K562 (cell line): ENCODE measurements around the gene DAB1. TPM values are rescaled to one million over a fixed set of nuclear protein-coding genes. Genes with fewer than 3 reads are reported as not detected.

Experiments used
- ATAC-seq: fragments of 200-7000 bp; cut with Tn5 transposase; 3 replicates; pipeline ENCODE4 v1.9.1; 2020; ENCODE audit warnings: moderate library complexity
- BruUV-seq: library from RNA; stranded (reverse); fragments of 400-500 nt; replicated peaks from 2 replicates; lab custom pipeline; 2021; lab: Mats Ljungman, UMichigan
- CTCF ChIA-PET: fragments of 300-600 bp; formaldehyde crosslinking; extraction: SDS; loops from one replicate; lab custom pipeline; 2021; ENCODE audit warnings: low intra/inter-chr PET ratio; lab: Yijun Ruan, JAX
- POLR2A ChIA-PET: fragments of 300-600, 350-650 bp; sonication (Branson Sonifier 250); formaldehyde crosslinking; extraction: SDS; loops from one replicate; lab custom pipeline; 2021; ENCODE audit warnings: antibody characterized with exemption, inconsistent platforms; lab: Yijun Ruan, JAX
- DNase-seq, 4 experiments: peaks; one replicate each; pipeline versions ENCODE4 v3.0.0 to v3.0.0-alpha.2; 2011 to 2018; ENCODE audit warnings: low spot score in 3 of 4, mixed read lengths in 3 of 4; ENCODE audit errors: extremely low read depth in 1 of 4
- FAIRE-seq: peaks from 2 replicates; lab custom pipeline; 2011; peaks lifted over from hg19 to GRCh38; lab: Jason Lieb, UNC
- H2AFZ ChIP-seq: 2 replicates; pipeline ENCODE4 v1.6.0; 2011; ENCODE audit warnings: low read depth, low read length, control low read depth, inconsistent platforms
- H3K27ac ChIP-seq: fragments of 200-600 bp; 3 replicates; pipeline ENCODE4 v1.8.0; 2011; ENCODE audit warnings: low read depth, mild to moderate bottlenecking, control low read depth, inconsistent platforms, low read length, moderate library complexity, mixed read lengths; ENCODE audit errors: extremely low read depth
- H3K27me3 ChIP-seq, 2 experiments: fragments of 300-600 bp in 1 of 2; 2 replicates in 1 of 2; 3 replicates in 1 of 2; pipeline versions ENCODE4 v1.6.0 to v1.8.0; 2011; ENCODE audit warnings: inconsistent platforms in 2 of 2, low read length in 2 of 2, mild to moderate bottlenecking in 1 of 2, mixed read lengths in 1 of 2, moderate library complexity in 1 of 2; ENCODE audit not compliant: control insufficient read depth in 2 of 2, insufficient read depth in 2 of 2
- H3K36me3 ChIP-seq: fragments of 300-600 bp; 3 replicates; pipeline ENCODE4 v1.8.0; 2011; ENCODE audit warnings: mild to moderate bottlenecking, low read length, inconsistent platforms; ENCODE audit not compliant: control insufficient read depth, insufficient read depth
- H3K4me1 ChIP-seq, 2 experiments: fragments of 200-600 bp in 1 of 2; replicated peaks in 1 of 2; 2 replicates in 1 of 2; 3 replicates in 1 of 2; pipeline versions ENCODE4 v1.5.1 to v1.8.0; 2011; ENCODE audit warnings: inconsistent platforms in 2 of 2, low read length in 2 of 2, mild to moderate bottlenecking in 1 of 2, mixed read lengths in 1 of 2, moderate library complexity in 1 of 2; ENCODE audit not compliant: control insufficient read depth in 2 of 2, insufficient read depth in 2 of 2
- H3K4me2 ChIP-seq: 2 replicates; pipeline ENCODE4 v1.6.1; 2011; ENCODE audit warnings: low read length, control low read depth, inconsistent platforms, mixed read lengths; ENCODE audit not compliant: insufficient read depth
- H3K4me3 ChIP-seq: fragments of 200-600 bp; sonication (generic), shearing (Covaris generic); 2 replicates; pipeline ENCODE4 v1.5.1; 2016; ENCODE audit warnings: control low read depth, inconsistent platforms
- H3K79me2 ChIP-seq: fragments of 200-600 bp; 3 replicates; pipeline ENCODE4 v1.8.0; 2011; ENCODE audit warnings: low read length, inconsistent platforms; ENCODE audit not compliant: control insufficient read depth, insufficient read depth
- H3K9ac ChIP-seq, 2 experiments: 2 replicates each; pipeline versions ENCODE4 v1.6.0 to v1.6.1; 2011; ENCODE audit warnings: low read depth in 2 of 2, low read length in 2 of 2, control low read depth in 1 of 2, inconsistent platforms in 1 of 2, mild to moderate bottlenecking in 1 of 2, mixed read lengths in 1 of 2; ENCODE audit not compliant: insufficient read depth in 1 of 2
- H3K9me1 ChIP-seq: one replicate; pipeline ENCODE4 v1.6.0; 2011; ENCODE audit warnings: inconsistent platforms, mild to moderate bottlenecking, low read length, moderate library complexity; ENCODE audit not compliant: control insufficient read depth, insufficient read depth
- H3K9me3 ChIP-seq: replicated peaks from 2 replicates; pipeline ENCODE4 v1.5.1; 2011; ENCODE audit warnings: low read depth, low read length, inconsistent platforms; ENCODE audit not compliant: control insufficient read depth, insufficient read depth
- H4K20me1 ChIP-seq: replicated peaks from 2 replicates; pipeline ENCODE4 v1.6.1; 2011; ENCODE audit warnings: low read length, inconsistent platforms, mixed read lengths; ENCODE audit not compliant: control insufficient read depth, insufficient read depth
- ELF2 ChIP-seq: fragments of 250-450 bp; sonication (Bioruptor Pico); IDR thresholded peaks from 2 replicates; pipeline ENCODE4 v1.5.0; 2021; ENCODE audit warnings: mild to moderate bottlenecking
- KAT7 ChIP-seq: sonication (generic); formaldehyde crosslinking; IDR thresholded peaks from 2 replicates; pipeline ENCODE4 v1.8.0; 2022; ENCODE audit warnings: missing genetic modification reagents, mild to moderate bottlenecking, borderline replicate concordance
- KDM5B ChIP-seq: fragments of 200-600 bp; sonication (generic); IDR thresholded peaks from 2 replicates; pipeline ENCODE4 v1.6.1; 2012; ENCODE audit warnings: low read depth, mild to moderate bottlenecking, moderate library complexity, low read length, control low read depth, inconsistent platforms; ENCODE audit not compliant: insufficient replicate concordance
- MYC ChIP-seq, 2 experiments: fragments of 250-450 bp in 1 of 2; sonication (Bioruptor Pico) in 1 of 2; IDR thresholded peaks; 2 replicates each; pipeline versions ENCODE4 v1.5.1 to v1.6.1; 2012 to 2021; ENCODE audit warnings: low read depth in 2 of 2, borderline replicate concordance in 1 of 2, improper control_type of control experiment in 1 of 2, low read length in 1 of 2, mild to moderate bottlenecking in 1 of 2, moderate library complexity in 1 of 2
- NRF1 ChIP-seq, 2 experiments: fragments of 450-650 bp; IDR thresholded peaks in 1 of 2; conservative IDR thresholded peaks in 1 of 2; 2 replicates each; pipeline ENCODE4 v1.6.1; 2014; ENCODE audit warnings: mild to moderate bottlenecking in 2 of 2
- ZNF3 ChIP-seq: fragments of 250-450 bp; sonication (Bioruptor Pico); IDR thresholded peaks from 2 replicates; pipeline ENCODE4 v1.5.0; 2021; ENCODE audit warnings: mild to moderate bottlenecking, moderate library complexity
- ZNF785 ChIP-seq: fragments of 250-450 bp; sonication (Bioruptor Pico); IDR thresholded peaks from 2 replicates; pipeline ENCODE4 v1.4.0; 2020; ENCODE audit warnings: mild to moderate bottlenecking
- WGBS: fragments of 100-300 bp; shearing (Covaris generic); methylation state at CpG from one replicate; pipeline ENCODE4 v1.1.6; 2016; ENCODE audit warnings: low coverage, mixed read lengths; ENCODE audit not compliant: insufficient coverage; ENCODE audit errors: missing lambda C conversion rate; 5-methylcytosine and 5-hydroxymethylcytosine counted together
- in situ Hi-C: fragments of 300-500 bp; cut with MboI; formaldehyde crosslinking; loops from 4 replicates; pipeline ENCODE4 v1.15.0; 2018; ENCODE audit warnings: inconsistent platforms, mixed read lengths
- intact Hi-C: fragments of 100-400 bp; cut with micrococcal nuclease; formaldehyde crosslinking; loops from 2 replicates; pipeline ENCODE4 v1.14.2; 2022
- polyA plus RNA-seq, 8 experiments: library from polyadenylated mRNA; depleted of rRNA in 4 of 8; stranded (reverse) in 5 of 8; unstranded in 3 of 8; fragments of >200 nt; fragmentation: Nextera tagmentation in 2 of 8; fragmentation: Illumina TruSeq in 1 of 8; extraction: Ambion mirVana in 2 of 8; extraction: Trizol in 1 of 8; gene quantifications; 2 replicates each; pipeline versions ENCODE4 v1.2.1 to v1.2.3, GENCODE V29; 2011 to 2014; ENCODE audit warnings: inconsistent platforms in 1 of 8, missing spikeins in 1 of 8
- total RNA-seq, 7 experiments: library from RNA; depleted of rRNA in 6 of 7; stranded (reverse); fragments of >200 nt in 6 of 7; fragmentation: Illumina TruSeq in 2 of 7; extraction: Trizol in 2 of 7; gene quantifications; 2 replicates each; pipeline versions ENCODE4 v1.2.1 to v1.2.3, GENCODE V29; 2011 to 2021; ENCODE audit warnings: low replicate concordance in 1 of 7

Gene DAB1
- total and polyA plus RNA-seq, 9 of the 15 experiments (the other 6 are each of a cell fraction or from before 2014, with no cell fraction given): not detected

DNA sequence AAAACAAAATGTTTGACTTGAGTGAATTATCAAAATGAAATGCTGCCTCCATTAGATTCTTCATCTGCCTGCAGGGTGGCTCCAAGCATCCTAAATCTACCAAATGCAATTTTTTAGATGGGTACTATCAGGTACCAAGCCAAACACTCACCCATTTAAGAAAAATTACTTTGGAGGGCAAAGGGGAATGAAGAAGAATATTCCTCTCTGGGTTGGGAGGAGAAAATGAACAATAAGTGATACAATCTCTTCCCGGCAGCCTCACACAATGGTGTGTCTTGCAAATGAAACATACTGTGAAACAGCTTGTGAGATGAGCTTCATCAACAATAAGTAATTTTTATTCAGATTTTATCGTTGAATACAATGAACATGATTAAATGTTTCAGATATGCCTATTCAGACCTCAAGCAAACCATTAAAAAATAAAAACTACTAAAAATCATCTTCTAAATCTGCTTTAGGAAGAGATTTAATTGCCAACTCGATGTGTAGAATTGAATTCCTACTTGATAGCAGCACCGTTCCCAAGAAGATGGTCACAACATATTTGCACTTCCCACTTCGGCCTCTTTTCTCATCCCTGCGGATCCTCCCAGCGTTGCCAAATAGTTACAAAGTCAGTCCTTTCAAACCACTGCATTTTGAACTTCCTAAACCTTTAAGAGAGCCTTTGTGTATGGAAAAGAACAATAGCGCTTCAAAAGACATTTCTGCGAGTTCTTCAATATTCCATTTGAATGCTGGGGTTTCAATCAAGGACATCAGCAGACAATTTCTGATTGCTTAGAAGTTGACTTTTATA, 2.7 kb downstream of the DAB1 start:
- WGBS: 2% methylated on average over 9 of the region's 9 CpGs
- Histone ChIP-seq H2AFZ (no peak overlapping the region), H4K20me1 (no peaks in the 10 kb centered on the region), H3K4me1 (peaks cover 0 to 7% of the 10 kb centered on the region in 2 experiments; a peak in 2 of 5 replicates), H3K27ac (no peak overlapping the region), H3K36me3 (no peaks in the 10 kb centered on the region), H3K9me1 (no peaks in the 10 kb centered on the region), H3K27me3 (peaks cover 0 to 26% of the 10 kb centered on the region in 2 experiments; a peak in 3 of 5 replicates), H3K9me3 (no peaks in the 10 kb centered on the region), H3K4me3 (no peak overlapping the region), H3K4me2 (no peak overlapping the region), H3K79me2 (no peaks in the 10 kb centered on the region), H3K9ac (no peak overlapping the region)
- in situ Hi-C loops (no loop called here), intact Hi-C loops (no loop called here)
- TF ChIP-seq ZNF785 (CRISPR knock-in tag) (no peak), MYC (IDR thresholded peaks at IDR 0.05; ENCODE audit: low read depth, low read length) (no peak), MYC (CRISPR knock-in tag; IDR thresholded peaks at IDR 0.05; ENCODE audit: borderline replicate concordance, low read depth) (no peak), ZNF3 (CRISPR knock-in tag) (no peak), KAT7 (CRISPR knock-in tag) (no peak), ELF2 (CRISPR knock-in tag) (no peak), KDM5B (no peak), NRF1 (conservative IDR thresholded peaks at IDR 0.05 in 1 of 2, IDR thresholded peaks at IDR 0.05 in 1 of 2) (no peak)
- DNase-seq (no peak), FAIRE-seq (no peak), ATAC-seq (no peak)
- POLR2A ChIA-PET: no interaction called here
- no TSS peak for BruUV-seq
- CTCF ChIA-PET: no interaction called here
